ENCODE results near the gene DOCK9.

DNA sequence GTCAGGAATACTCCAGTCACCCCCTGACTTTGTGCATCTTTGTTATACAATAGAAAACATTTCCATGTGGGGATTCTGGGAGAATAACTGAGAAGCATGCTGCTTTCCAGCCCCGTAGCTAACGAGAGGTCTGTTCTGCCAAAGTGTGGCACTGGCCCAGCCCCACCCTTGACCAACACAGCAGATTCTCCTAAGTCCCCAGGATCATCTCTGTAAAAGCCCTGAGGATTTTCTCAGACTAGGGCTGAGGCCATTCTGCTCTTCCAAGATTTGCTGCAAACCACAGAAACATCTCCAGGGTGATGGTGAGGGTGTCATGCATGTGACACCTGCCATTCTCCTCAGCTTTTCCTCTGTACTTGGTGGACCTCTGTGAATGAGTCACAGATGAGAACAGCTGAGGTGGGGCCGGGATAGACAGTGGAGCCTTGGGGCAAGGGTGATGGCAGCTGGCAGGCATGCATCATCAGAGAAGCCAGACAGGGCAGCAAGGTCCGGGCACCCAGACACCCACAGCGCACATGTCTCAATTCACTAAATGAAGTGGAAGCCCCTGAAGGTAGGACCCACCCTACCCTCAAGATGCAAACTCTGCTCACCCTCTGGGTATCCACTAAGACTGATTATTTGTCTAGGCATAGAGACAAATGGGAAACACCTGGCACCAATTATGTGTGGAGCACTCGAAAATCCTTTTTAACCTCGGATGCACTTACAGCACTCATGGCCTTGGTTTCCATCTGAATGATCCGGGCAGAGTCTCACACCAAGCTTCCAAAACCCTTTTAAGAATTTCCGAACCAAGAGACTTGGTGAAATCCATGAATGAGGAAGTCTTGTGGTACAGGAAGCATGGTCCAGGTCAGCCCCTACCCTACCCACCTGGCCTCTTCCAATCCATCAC, 20.1 kb upstream of the DOCK9 start:
- TF ChIP-seq POLR2A (IDR thresholded peaks at IDR 0.05) = no peak
- no peak for TF ChIP-seq CTCF (IDR thresholded peaks at IDR 0.05)

All from right lobe of liver (tissue), 4 donors.